ENCODE measurements around the gene PTPN23. TPM values are rescaled to one million over a fixed set of nuclear protein-coding genes. Genes with fewer than 3 reads are reported as not detected.
A peak's percentile ranks its signal among the peaks of the same experiment; 100 is the strongest.

The PTPN23 gene, protein sequence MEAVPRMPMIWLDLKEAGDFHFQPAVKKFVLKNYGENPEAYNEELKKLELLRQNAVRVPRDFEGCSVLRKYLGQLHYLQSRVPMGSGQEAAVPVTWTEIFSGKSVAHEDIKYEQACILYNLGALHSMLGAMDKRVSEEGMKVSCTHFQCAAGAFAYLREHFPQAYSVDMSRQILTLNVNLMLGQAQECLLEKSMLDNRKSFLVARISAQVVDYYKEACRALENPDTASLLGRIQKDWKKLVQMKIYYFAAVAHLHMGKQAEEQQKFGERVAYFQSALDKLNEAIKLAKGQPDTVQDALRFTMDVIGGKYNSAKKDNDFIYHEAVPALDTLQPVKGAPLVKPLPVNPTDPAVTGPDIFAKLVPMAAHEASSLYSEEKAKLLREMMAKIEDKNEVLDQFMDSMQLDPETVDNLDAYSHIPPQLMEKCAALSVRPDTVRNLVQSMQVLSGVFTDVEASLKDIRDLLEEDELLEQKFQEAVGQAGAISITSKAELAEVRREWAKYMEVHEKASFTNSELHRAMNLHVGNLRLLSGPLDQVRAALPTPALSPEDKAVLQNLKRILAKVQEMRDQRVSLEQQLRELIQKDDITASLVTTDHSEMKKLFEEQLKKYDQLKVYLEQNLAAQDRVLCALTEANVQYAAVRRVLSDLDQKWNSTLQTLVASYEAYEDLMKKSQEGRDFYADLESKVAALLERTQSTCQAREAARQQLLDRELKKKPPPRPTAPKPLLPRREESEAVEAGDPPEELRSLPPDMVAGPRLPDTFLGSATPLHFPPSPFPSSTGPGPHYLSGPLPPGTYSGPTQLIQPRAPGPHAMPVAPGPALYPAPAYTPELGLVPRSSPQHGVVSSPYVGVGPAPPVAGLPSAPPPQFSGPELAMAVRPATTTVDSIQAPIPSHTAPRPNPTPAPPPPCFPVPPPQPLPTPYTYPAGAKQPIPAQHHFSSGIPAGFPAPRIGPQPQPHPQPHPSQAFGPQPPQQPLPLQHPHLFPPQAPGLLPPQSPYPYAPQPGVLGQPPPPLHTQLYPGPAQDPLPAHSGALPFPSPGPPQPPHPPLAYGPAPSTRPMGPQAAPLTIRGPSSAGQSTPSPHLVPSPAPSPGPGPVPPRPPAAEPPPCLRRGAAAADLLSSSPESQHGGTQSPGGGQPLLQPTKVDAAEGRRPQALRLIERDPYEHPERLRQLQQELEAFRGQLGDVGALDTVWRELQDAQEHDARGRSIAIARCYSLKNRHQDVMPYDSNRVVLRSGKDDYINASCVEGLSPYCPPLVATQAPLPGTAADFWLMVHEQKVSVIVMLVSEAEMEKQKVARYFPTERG (N-terminal part only)
- polyA plus RNA-seq (2013, experiment 1 of 2): 18.6 TPM
- polyA plus RNA-seq (2013, experiment 2 of 2): 18.3 TPM

DNA sequence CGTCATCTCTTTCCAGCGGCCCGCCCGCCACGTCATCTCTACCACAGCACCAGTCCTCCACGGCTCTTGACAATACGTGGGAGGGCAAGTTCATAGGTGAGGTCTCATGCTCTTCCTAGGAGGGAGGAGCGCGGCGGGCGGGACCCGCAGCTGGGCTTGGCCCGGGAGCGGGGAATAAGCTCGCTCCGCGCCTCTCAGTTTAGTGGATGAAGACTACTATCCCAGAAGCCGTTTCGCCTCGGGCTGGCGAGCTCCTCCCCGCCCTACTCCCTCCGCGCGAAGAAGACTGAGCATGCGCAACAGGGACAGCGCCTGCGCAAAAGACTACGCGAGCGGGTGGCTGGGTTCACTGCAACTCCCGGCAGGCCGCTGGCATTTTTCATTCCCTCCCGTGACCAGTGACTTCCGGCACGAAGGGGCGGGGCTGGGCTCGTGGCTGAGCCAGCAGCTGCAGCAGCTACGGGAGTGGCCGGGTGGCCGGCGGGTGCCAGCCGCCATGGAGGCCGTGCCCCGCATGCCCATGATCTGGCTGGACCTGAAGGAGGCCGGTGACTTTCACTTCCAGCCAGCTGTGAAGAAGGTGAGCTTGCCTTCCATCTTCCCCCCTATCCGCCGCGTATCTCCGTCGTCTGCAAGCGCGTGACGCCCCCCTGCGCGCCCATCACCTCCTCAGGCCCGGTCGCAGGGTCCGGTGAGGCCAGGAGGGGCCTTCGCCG lies at the start of gene PTPN23:
Gene PTPN23 (plus strand): TSS at position 421 of the 716 bp plus-strand sequence. CDS start 76 bp downstream, at position 497.
- Histone ChIP-seq H4K8ac (ENCODE audit: low read depth, low read length) (no peak within 1 kb of the TSS), H4K5ac (ENCODE audit: low read length) (no peak within 1 kb of the TSS), H2BK5ac (ENCODE audit: low read length) (peak within 1 kb of the TSS; percentile 80), H3K4me3 (ENCODE audit: low read length) (peak within 1 kb of the TSS; percentile 96), H3K79me1 (ENCODE audit: low read length) (peaks cover 17% of the 10 kb centered on the region), H3K56ac (ENCODE audit: low read length) (peak within 1 kb of the TSS; percentile 99), H3K27me3 (ENCODE audit: insufficient read depth, low read length, poor library complexity) (no peaks in the 10 kb centered on the region), H3K79me2 (ENCODE audit: control insufficient read depth, insufficient read depth, low read length) (peaks cover 25% of the 10 kb centered on the region), H3K36me3 (ENCODE audit: control insufficient read depth, insufficient read depth, low read length) (no peaks in the 10 kb centered on the region), H3K9ac (ENCODE audit: low read length) (peak within 1 kb of the TSS; percentile 100), H2AK5ac (ENCODE audit: low read length) (peak within 1 kb of the TSS; percentile 88), H3K18ac (ENCODE audit: low read length) (peak within 1 kb of the TSS; percentile 8), H3K4me1 (ENCODE audit: control insufficient read depth, low read depth, low read length) (peaks cover 4% of the 10 kb centered on the region), H3K4ac (ENCODE audit: low read depth, low read length) (no peak within 1 kb of the TSS), H2BK15ac (replicated peaks; ENCODE audit: low read depth) (no peak within 1 kb of the TSS), H3K23ac (ENCODE audit: low read length) (no peak within 1 kb of the TSS), H3K27ac (ENCODE audit: low read depth, low read length) (peak within 1 kb of the TSS; percentile 76), H3K4me2 (ENCODE audit: low read length) (peak within 1 kb of the TSS; percentile 95), H2BK120ac (ENCODE audit: low read depth, low read length) (no peak within 1 kb of the TSS)
- WGBS (ENCODE audit: extremely low coverage, insufficient coverage, low lambda C conversion rate): no CpG with 5 or more reads among the region's 61 CpGs
- DNase-seq: peak; percentile 99

DNA sequence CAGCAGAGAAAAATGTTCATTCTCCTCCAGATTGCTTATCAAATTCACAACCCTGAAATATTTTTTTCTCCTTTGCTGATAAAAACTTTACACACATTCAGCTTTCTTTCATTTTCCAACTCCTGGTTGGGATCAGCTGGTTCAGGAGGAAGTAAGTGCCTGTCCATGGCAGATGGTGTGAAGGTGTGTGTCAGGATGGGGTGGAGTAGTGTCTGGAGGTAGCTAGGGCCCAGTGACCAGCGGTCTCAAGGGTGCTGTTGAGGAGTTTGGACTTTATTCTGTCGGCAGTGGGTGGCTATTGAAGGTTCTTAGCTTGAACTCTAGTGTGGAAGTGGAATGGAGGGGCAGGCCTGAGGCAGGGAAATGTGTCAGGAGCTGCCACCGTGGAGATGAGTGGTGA lies 46.9 kb upstream of the PTPN23 start:
- WGBS (ENCODE audit: extremely low coverage, insufficient coverage, low lambda C conversion rate): no CpG with 5 or more reads among the region's 3 CpGs
- Histone ChIP-seq H3K4me2 (ENCODE audit: low read length) (no peak overlapping the region), H2BK120ac (ENCODE audit: low read depth, low read length) (no peak overlapping the region), H2AK5ac (ENCODE audit: low read length) (no peak overlapping the region), H3K27ac (ENCODE audit: low read depth, low read length) (no peak overlapping the region), H3K23ac (ENCODE audit: low read length) (no peak overlapping the region), H3K79me1 (ENCODE audit: low read length) (no peaks in the 10 kb centered on the region), H3K36me3 (ENCODE audit: control insufficient read depth, insufficient read depth, low read length) (peaks cover 6% of the 10 kb centered on the region), H3K27me3 (ENCODE audit: insufficient read depth, low read length, poor library complexity) (no peaks in the 10 kb centered on the region), H3K9ac (ENCODE audit: low read length) (no peak overlapping the region), H2BK15ac (replicated peaks; ENCODE audit: low read depth) (no peak overlapping the region), H3K18ac (ENCODE audit: low read length) (no peak overlapping the region), H3K4ac (ENCODE audit: low read depth, low read length) (no peak overlapping the region), H3K4me3 (ENCODE audit: low read length) (no peak overlapping the region), H3K4me1 (ENCODE audit: control insufficient read depth, low read depth, low read length) (no peaks in the 10 kb centered on the region), H2BK5ac (ENCODE audit: low read length) (no peak overlapping the region), H4K5ac (ENCODE audit: low read length) (no peak overlapping the region), H3K56ac (ENCODE audit: low read length) (no peak overlapping the region), H3K79me2 (ENCODE audit: control insufficient read depth, insufficient read depth, low read length) (no peaks in the 10 kb centered on the region), H4K8ac (ENCODE audit: low read depth, low read length) (no peak overlapping the region)
- no peak for DNase-seq

DNA sequence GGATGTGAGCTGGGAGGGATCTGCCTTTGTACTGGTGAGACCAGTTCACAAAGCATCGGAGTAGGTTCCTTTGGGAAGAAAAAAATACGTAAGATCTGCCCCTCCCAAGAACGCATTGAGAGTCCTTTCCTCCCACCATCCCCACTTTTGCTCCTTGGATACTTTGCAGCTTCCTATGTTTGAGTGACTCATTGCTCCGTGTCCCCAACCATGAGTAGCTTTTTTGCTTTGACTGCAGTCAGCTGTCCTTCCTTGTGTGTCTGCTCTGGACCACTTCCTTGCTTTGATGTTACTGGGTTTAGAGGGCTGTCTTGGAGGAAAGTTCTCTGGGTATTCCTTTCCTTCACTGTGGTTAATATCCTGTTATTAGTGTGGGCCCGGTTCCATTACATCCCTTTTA lies 43.2 kb upstream of the PTPN23 start:
- peaks cover 9% of the 10 kb centered on the region for H3K36me3 ChIP-seq (ENCODE audit: control insufficient read depth, insufficient read depth, low read length)
- H2BK15ac ChIP-seq (replicated peaks; ENCODE audit: low read depth): no peak overlapping the region
- no peak overlapping the region for H3K23ac ChIP-seq (ENCODE audit: low read length)
- H3K27ac ChIP-seq (ENCODE audit: low read depth, low read length): no peak overlapping the region
- no peaks in the 10 kb centered on the region for H3K27me3 ChIP-seq (ENCODE audit: insufficient read depth, low read length, poor library complexity)
- no peak overlapping the region for H2AK5ac ChIP-seq (ENCODE audit: low read length)
- H3K9ac ChIP-seq (ENCODE audit: low read length): no peak overlapping the region
- H3K79me2 ChIP-seq (ENCODE audit: control insufficient read depth, insufficient read depth, low read length): no peaks in the 10 kb centered on the region
- no peak overlapping the region for H3K4me3 ChIP-seq (ENCODE audit: low read length)
- no peak for DNase-seq
- no peak overlapping the region for H3K4me2 ChIP-seq (ENCODE audit: low read length)
- H3K4ac ChIP-seq (ENCODE audit: low read depth, low read length): no peak overlapping the region
- H3K56ac ChIP-seq (ENCODE audit: low read length): no peak overlapping the region
- WGBS (ENCODE audit: extremely low coverage, insufficient coverage, low lambda C conversion rate): no CpG with 5 or more reads among the region's 5 CpGs
- H4K5ac ChIP-seq (ENCODE audit: low read length): no peak overlapping the region
- H4K8ac ChIP-seq (ENCODE audit: low read depth, low read length): no peak overlapping the region
- no peak overlapping the region for H2BK5ac ChIP-seq (ENCODE audit: low read length)
- no peaks in the 10 kb centered on the region for H3K4me1 ChIP-seq (ENCODE audit: control insufficient read depth, low read depth, low read length)
- no peak overlapping the region for H3K18ac ChIP-seq (ENCODE audit: low read length)
- H2BK120ac ChIP-seq (ENCODE audit: low read depth, low read length): no peak overlapping the region
- H3K79me1 ChIP-seq (ENCODE audit: low read length): no peaks in the 10 kb centered on the region

DNA sequence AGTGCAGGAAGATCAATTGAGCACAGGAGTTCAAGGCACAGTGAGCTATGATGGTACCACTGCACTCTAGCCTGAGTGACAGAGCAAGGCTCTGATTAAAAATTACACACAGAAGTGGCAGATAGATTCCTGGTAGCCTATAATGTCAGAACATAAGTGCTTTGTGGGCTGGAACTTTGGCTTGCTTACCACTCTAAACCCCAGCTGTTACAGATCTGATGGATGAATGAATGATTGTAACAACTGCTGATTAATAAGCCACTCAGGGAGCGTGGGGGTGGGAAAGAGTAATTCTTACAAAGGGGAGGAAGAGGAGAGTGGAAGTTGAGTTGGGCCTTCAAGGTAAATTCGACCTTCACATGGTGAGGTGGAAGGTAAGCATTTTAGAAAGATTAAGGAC lies 40.9 kb upstream of the PTPN23 start:
- no peak overlapping the region for H2BK15ac ChIP-seq (replicated peaks; ENCODE audit: low read depth)

DNA sequence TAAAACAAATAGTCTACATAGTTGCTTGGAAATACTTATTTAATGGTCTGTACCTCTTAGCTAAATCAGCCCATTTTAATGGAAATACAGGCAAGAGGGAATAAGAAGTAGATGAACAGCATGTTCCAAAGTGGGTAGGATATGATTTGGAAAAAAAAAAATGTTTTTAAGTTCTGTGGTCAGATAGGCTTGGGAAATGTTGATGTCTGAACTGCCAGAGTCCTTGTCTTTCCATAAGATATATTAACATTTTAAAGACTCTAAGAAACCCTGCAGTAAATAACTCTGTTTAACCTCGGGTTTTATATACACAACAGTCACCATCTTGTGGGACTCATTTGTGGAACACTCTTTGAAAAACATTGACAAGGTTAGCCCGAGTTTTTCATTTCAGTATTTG lies 40.0 kb upstream of the PTPN23 start:
- H3K4me2 ChIP-seq (ENCODE audit: low read length): no peak overlapping the region
- no peak overlapping the region for H3K4ac ChIP-seq (ENCODE audit: low read depth, low read length)
- H3K36me3 ChIP-seq (ENCODE audit: control insufficient read depth, insufficient read depth, low read length): peaks cover 12% of the 10 kb centered on the region
- DNase-seq: no peak
- no peak overlapping the region for H2BK15ac ChIP-seq (replicated peaks; ENCODE audit: low read depth)
- H3K9ac ChIP-seq (ENCODE audit: low read length): no peak overlapping the region
- H4K5ac ChIP-seq (ENCODE audit: low read length): no peak overlapping the region
- no peak overlapping the region for H2BK120ac ChIP-seq (ENCODE audit: low read depth, low read length)
- H2BK5ac ChIP-seq (ENCODE audit: low read length): no peak overlapping the region
- H4K8ac ChIP-seq (ENCODE audit: low read depth, low read length): no peak overlapping the region
- no CpG with 5 or more reads among the region's 2 CpGs for whole genome bisulfite sequencing (ENCODE audit: extremely low coverage, insufficient coverage, low lambda C conversion rate)
- H3K56ac ChIP-seq (ENCODE audit: low read length): no peak overlapping the region
- H3K79me2 ChIP-seq (ENCODE audit: control insufficient read depth, insufficient read depth, low read length): no peaks in the 10 kb centered on the region
- H3K27me3 ChIP-seq (ENCODE audit: insufficient read depth, low read length, poor library complexity): no peaks in the 10 kb centered on the region
- H3K23ac ChIP-seq (ENCODE audit: low read length): no peak overlapping the region
- H3K4me1 ChIP-seq (ENCODE audit: control insufficient read depth, low read depth, low read length): no peaks in the 10 kb centered on the region
- H2AK5ac ChIP-seq (ENCODE audit: low read length): no peak overlapping the region
- H3K4me3 ChIP-seq (ENCODE audit: low read length): no peak overlapping the region
- H3K27ac ChIP-seq (ENCODE audit: low read depth, low read length): no peak overlapping the region
- H3K18ac ChIP-seq (ENCODE audit: low read length): no peak overlapping the region
- H3K79me1 ChIP-seq (ENCODE audit: low read length): no peaks in the 10 kb centered on the region

More for the DNA sequence above, 40.9 kb upstream of the PTPN23 start:
- no peak overlapping the region for H3K4me2 ChIP-seq (ENCODE audit: low read length)
- H3K9ac ChIP-seq (ENCODE audit: low read length): no peak overlapping the region
- no peaks in the 10 kb centered on the region for H3K4me1 ChIP-seq (ENCODE audit: control insufficient read depth, low read depth, low read length)
- peaks cover 10% of the 10 kb centered on the region for H3K36me3 ChIP-seq (ENCODE audit: control insufficient read depth, insufficient read depth, low read length)
- no peak overlapping the region for H4K8ac ChIP-seq (ENCODE audit: low read depth, low read length)
- H3K4ac ChIP-seq (ENCODE audit: low read depth, low read length): no peak overlapping the region
- H2BK5ac ChIP-seq (ENCODE audit: low read length): no peak overlapping the region
- no peak for DNase-seq
- no peaks in the 10 kb centered on the region for H3K79me2 ChIP-seq (ENCODE audit: control insufficient read depth, insufficient read depth, low read length)
- no peak overlapping the region for H2BK120ac ChIP-seq (ENCODE audit: low read depth, low read length)
- H3K18ac ChIP-seq (ENCODE audit: low read length): no peak overlapping the region
- WGBS (ENCODE audit: extremely low coverage, insufficient coverage, low lambda C conversion rate): no CpG with 5 or more reads among the region's 2 CpGs
- H2AK5ac ChIP-seq (ENCODE audit: low read length): no peak overlapping the region
- H3K27me3 ChIP-seq (ENCODE audit: insufficient read depth, low read length, poor library complexity): no peaks in the 10 kb centered on the region
- H3K27ac ChIP-seq (ENCODE audit: low read depth, low read length): no peak overlapping the region
- H3K56ac ChIP-seq (ENCODE audit: low read length): no peak overlapping the region
- H3K4me3 ChIP-seq (ENCODE audit: low read length): no peak overlapping the region
- no peak overlapping the region for H3K23ac ChIP-seq (ENCODE audit: low read length)
- no peak overlapping the region for H4K5ac ChIP-seq (ENCODE audit: low read length)
- H3K79me1 ChIP-seq (ENCODE audit: low read length): no peaks in the 10 kb centered on the region

All from mesendoderm (in vitro differentiated cells).